B cell (primary cell): ENCODE measurements around the gene PSMA8. TPM values are rescaled to one million over a fixed set of nuclear protein-coding genes. Genes with fewer than 3 reads are reported as not detected.
A peak's percentile ranks its signal among the peaks of the same experiment; 100 is the strongest.

ENCODE experiments used
- ATAC-seq: fragments of 200-7000 bp; cut with Tn5 transposase; one replicate; pipeline ENCODE4 v1.10.0; 2021; ENCODE audit warnings: low read depth, mild to moderate bottlenecking, moderate number of reproducible peaks, moderate library complexity
- CTCF ChIA-PET: fragments of 350-600 bp; sonication (Branson Sonifier 250); formaldehyde crosslinking; loops from one replicate; lab custom pipeline; 2021; ENCODE audit warnings: antibody characterized with exemption, inconsistent platforms; lab: Charles Lee
- POLR2A ChIA-PET: fragments of 350-600 bp; sonication (Branson Sonifier 250); formaldehyde crosslinking; loops from one replicate; lab custom pipeline; 2021; ENCODE audit warnings: antibody characterized with exemption; lab: Charles Lee
- DNase-seq: peaks from one replicate; pipeline ENCODE4 v3.0.0; 2013
- H2AFZ ChIP-seq: 2 replicates; pipeline ENCODE4 v1.6.1; 2012; ENCODE audit warnings: mild to moderate bottlenecking, low read depth, low read length; ENCODE audit not compliant: insufficient read depth, poor library complexity, severe bottlenecking
- H3K27ac ChIP-seq, 2 donors: 1 replicate in 1 of 2; 2 replicates in 1 of 2; pipeline ENCODE4 v1.5.1; 2012 to 2013; ENCODE audit warnings: low read length in 2 of 2, mild to moderate bottlenecking in 2 of 2, moderate library complexity in 1 of 2
- H3K27me3 ChIP-seq, 4 experiments: fragments of 200-600 bp in 1 of 4; sonication (generic) in 1 of 4; replicated peaks in 1 of 4; 1 replicate in 2 of 4; 2 replicates in 2 of 4; pipeline versions ENCODE4 v1.6.1 to v1.7.0; 2013 to 2016; ENCODE audit warnings: low read length in 3 of 4, mild to moderate bottlenecking in 2 of 4, mixed read lengths in 1 of 4, moderate library complexity in 1 of 4; ENCODE audit not compliant: insufficient read depth in 4 of 4, control insufficient read depth in 3 of 4; ENCODE audit errors: control extremely low read depth in 1 of 4
- H3K36me3 ChIP-seq, 2 experiments: replicated peaks in 1 of 2; 1 replicate in 1 of 2; 2 replicates in 1 of 2; pipeline versions ENCODE4 v1.6.1 to v1.7.1; 2013; ENCODE audit warnings: low read length in 1 of 2; ENCODE audit not compliant: insufficient read depth in 2 of 2, control insufficient read depth in 1 of 2; ENCODE audit errors: control extremely low read depth in 1 of 2, extremely low read depth in 1 of 2
- H3K4me1 ChIP-seq, 2 donors: fragments of 200-600 bp in 1 of 2; sonication (generic) in 1 of 2; 1 replicate in 1 of 2; 2 replicates in 1 of 2; pipeline versions ENCODE4 v1.5.1 to v1.6.1; 2013 to 2017; ENCODE audit warnings: low read length in 2 of 2; ENCODE audit not compliant: control insufficient read depth in 2 of 2, insufficient read depth in 2 of 2
- H3K4me2 ChIP-seq: replicated peaks from 2 replicates; pipeline ENCODE3; 2012; ENCODE audit warnings: mild to moderate bottlenecking, low read depth, low read length; ENCODE audit not compliant: poor library complexity, severe bottlenecking
- H3K4me3 ChIP-seq, 5 experiments: fragments of 200-600 bp in 1 of 5; sonication (generic) in 1 of 5; 1 replicate in 3 of 5; 2 replicates in 2 of 5; pipeline versions ENCODE4 v1.5.1 to v1.7.0; 2011 to 2016; ENCODE audit warnings: low read length in 4 of 5, mild to moderate bottlenecking in 4 of 5, low read depth in 2 of 5, control low read depth in 1 of 5, moderate library complexity in 1 of 5; ENCODE audit not compliant: insufficient read depth in 1 of 5; ENCODE audit errors: control extremely low read depth in 1 of 5, extremely low read depth in 1 of 5
- H3K79me2 ChIP-seq: fragments of 200-600 bp; sonication (generic); one replicate; pipeline ENCODE4 v1.6.0; 2016; ENCODE audit warnings: low read length; ENCODE audit not compliant: control insufficient read depth, insufficient read depth
- H3K9ac ChIP-seq: fragments of 200-600 bp; sonication (generic); 2 replicates; pipeline ENCODE4 v1.6.1; 2017; ENCODE audit warnings: mild to moderate bottlenecking, low read length, moderate library complexity
- H3K9me3 ChIP-seq, 3 donors: one replicate each; pipeline versions ENCODE4 v1.6.1 to v1.7.1; 2013; ENCODE audit warnings: low read length in 2 of 3; ENCODE audit not compliant: control insufficient read depth in 2 of 3, insufficient read depth in 1 of 3; ENCODE audit errors: control extremely low read depth in 1 of 3
- H4K20me1 ChIP-seq: 2 replicates; pipeline ENCODE4 v1.6.0; 2012; ENCODE audit warnings: mild to moderate bottlenecking, low read length; ENCODE audit not compliant: insufficient read depth, control insufficient read depth, poor library complexity, severe bottlenecking
- H3K27ac Mint-ChIP-seq: one replicate; pipeline ENCODE4 v1.8.0; 2021; ENCODE audit warnings: mixed read lengths
- H3K27me3 Mint-ChIP-seq: one replicate; pipeline ENCODE4 v1.8.0; 2021; ENCODE audit warnings: mixed read lengths
- H3K4me1 Mint-ChIP-seq: one replicate; pipeline ENCODE4 v1.8.0; 2021; ENCODE audit warnings: mixed read lengths
- H3K4me3 Mint-ChIP-seq: one replicate; pipeline ENCODE4 v1.8.0; 2021; ENCODE audit warnings: mixed read lengths
- H3K9me3 Mint-ChIP-seq: one replicate; pipeline ENCODE4 v1.8.0; 2022; ENCODE audit warnings: mixed read lengths; ENCODE audit not compliant: insufficient read depth
- CTCF ChIP-seq: fragments of 200-600 bp; IDR thresholded peaks from one replicate; pipeline ENCODE4 v1.8.0; 2022; ENCODE audit warnings: antibody characterized with exemption, mild to moderate bottlenecking
- EZH2 ChIP-seq: IDR thresholded peaks from 2 replicates; pipeline ENCODE4 v1.6.1; 2012; ENCODE audit warnings: borderline replicate concordance, low read depth, mild to moderate bottlenecking, moderate library complexity, low read length; ENCODE audit not compliant: insufficient read depth, poor library complexity, severe bottlenecking
- WGBS: methylation state at CpG from one replicate; pipeline ENCODE4 v1.1.5; 2013; ENCODE audit warnings: missing lambda C conversion rate; ENCODE audit not compliant: insufficient coverage; 5-methylcytosine and 5-hydroxymethylcytosine counted together
- intact Hi-C: fragments of 100-400 bp; cut with micrococcal nuclease; formaldehyde crosslinking; loops from one replicate; pipeline ENCODE4 v1.10.0; 2022
- polyA plus RNA-seq: library from polyadenylated mRNA; depleted of rRNA; stranded (reverse); fragments of >200 nt; gene quantifications from 2 replicates; pipeline ENCODE4 v1.2.3, GENCODE V29; 2012
- total RNA-seq, 2 donors: library from RNA; stranded (reverse); fragments of 120-200 nt in 1 of 2; gene quantifications; 1 replicate in 1 of 2; 2 replicates in 1 of 2; pipeline versions ENCODE4 v1.2.3 to v1.2.4, GENCODE V29; 2013 to 2022

Gene PSMA8
- total and polyA plus RNA-seq, 2 donors (not counting 1 experiment from before 2014, with no cell fraction given), result 0.33 to 0.91 TPM

GRCh38 chr18:26181343-26181826 lies 47.7 kb downstream of the PSMA8 start:
- WGBS, result 83% methylated on average over 7 of the region's 7 CpGs
- intact Hi-C loops, result no loop called here
- H3K27me3 ChIP-seq, result no peaks in the 10 kb centered on the region

More at GRCh38 chr18:26181343-26181826, 47.7 kb downstream of the PSMA8 start:
- ChIA-PET CTCF (interaction anchor here (0.6 kb wide), 1 partner anchor 1565 kb away, joined by 4 read pairs; no protein-coding TSS in a partner anchor), POLR2A (no interaction called here)
- Histone ChIP-seq H3K9me3 (peaks cover 0 to 3% (median 0%) of the 10 kb centered on the region in 3 donors), H4K20me1 (no peaks in the 10 kb centered on the region), H3K9ac (no peak overlapping the region), H3K4me3 (peak overlapping the region in 2 of 5 experiments; percentile 12 to 14), H2AFZ (peak overlapping the region; percentile 40), H3K36me3 (no peaks in the 10 kb centered on the region), H3K4me1 (peaks cover 5% of the 10 kb centered on the region in 2 donors), H3K4me2 (peak overlapping the region; percentile 16), H3K27ac (no peak overlapping the region), H3K79me2 (no peaks in the 10 kb centered on the region)
- Mint-ChIP-seq H3K4me3 (peak overlapping the region; percentile 50), H3K9me3 (no peaks in the 10 kb centered on the region), H3K27ac (peak overlapping the region; percentile 10), H3K27me3 (no peaks in the 10 kb centered on the region), H3K4me1 (peaks cover 16% of the 10 kb centered on the region)
- TF ChIP-seq CTCF, result no peak
- TF ChIP-seq EZH2, result no peak
- DNase-seq, result peak; percentile 21
- ATAC-seq, result no peak
